T-helper 2 cell treated with Interferon-gamma antibody and Interleukin-4, amounts not matched to agents 100 ng/mL and 5 ng/mL, for 36 hours (primary cell): ENCODE measurements around the gene FAM234B. TPM values are rescaled to one million over a fixed set of nuclear protein-coding genes. Genes with fewer than 3 reads are reported as not detected.
"Not testable (repeated sequence)": the region's sequence is repeated elsewhere in the genome, so short reads cannot be mapped to it uniquely, and the experiment has no call there.

Experiments used
- intact Hi-C: fragments of 100-400 bp; cut with micrococcal nuclease; formaldehyde crosslinking; loops from one replicate; pipeline ENCODE4 v1.15.1; 2023
- total RNA-seq: library from RNA; stranded (reverse); gene quantifications from 2 replicates; pipeline ENCODE4 v1.2.3, GENCODE V29; 2022

Gene FAM234B
- total RNA-seq, 1 donor from 2014 or later = 3.5 TPM

- intact Hi-C loops = no loop called here
Observed at GRCh38 chr12:13022851-13023271, 21.3 kb upstream of the FAM234B start.

- intact Hi-C loops = no loop called here
Observed at GRCh38 chr12:13023811-13024530, 20.2 kb upstream of the FAM234B start.

GRCh38 chr12:13024531-13024916 lies 19.7 kb upstream of the FAM234B start:
- intact Hi-C loops = no loop called here

GRCh38 chr12:13026286-13026685 lies 17.9 kb upstream of the FAM234B start:
- intact Hi-C loops = no loop called here

- intact Hi-C loops = no loop called here
Observed at GRCh38 chr12:13027032-13027431, 17.1 kb upstream of the FAM234B start.

- intact Hi-C loops = no loop called here
Observed at GRCh38 chr12:13027508-13027907, 16.7 kb upstream of the FAM234B start.

GRCh38 chr12:13028825-13029570 lies 15.2 kb upstream of the FAM234B start:
- intact Hi-C loops = no loop called here

- intact Hi-C loops = no loop called here
Observed at GRCh38 chr12:13030541-13031291, 13.5 kb upstream of the FAM234B start.

GRCh38 chr12:13032164-13032563 lies 12.0 kb upstream of the FAM234B start:
- intact Hi-C loops = no loop called here

- intact Hi-C loops = no loop called here
Observed at GRCh38 chr12:13033476-13033875, 10.7 kb upstream of the FAM234B start.

GRCh38 chr12:13035335-13035734 lies 8.8 kb upstream of the FAM234B start:
- intact Hi-C loops = not testable (repeated sequence)

- intact Hi-C loops = no loop called here
Observed at GRCh38 chr12:13036881-13037280, 7.3 kb upstream of the FAM234B start.

GRCh38 chr12:13038491-13039161 lies 5.6 kb upstream of the FAM234B start:
- intact Hi-C loops = no loop called here

- intact Hi-C loops = no loop called here
Observed at GRCh38 chr12:13039328-13039956, 4.7 kb upstream of the FAM234B start.

- intact Hi-C loops = no loop called here
Observed at GRCh38 chr12:13041224-13041623, 3.0 kb upstream of the FAM234B start.

- intact Hi-C loops = no loop called here
Observed at GRCh38 chr12:13042666-13043230, 1.4 kb upstream of the FAM234B start.

GRCh38 chr12:13044906-13045299 lies 722 bp downstream of the FAM234B start:
- intact Hi-C loops = loop anchor here (1.0 to 2.0 kb wide), 2 partner anchors 45 to 54 kb away; partner anchors contain the start of gene HEBP1

GRCh38 chr12:13045816-13046215 lies 1.6 kb downstream of the FAM234B start:
- intact Hi-C loops = loop anchor here (2.0 kb wide), 1 partner anchor 53 kb away; no protein-coding TSS in a partner anchor

- intact Hi-C loops = no loop called here
Observed at GRCh38 chr12:13046964-13047363, 2.8 kb downstream of the FAM234B start.

GRCh38 chr12:13049816-13050215 lies 5.6 kb downstream of the FAM234B start:
- intact Hi-C loops = no loop called here

- intact Hi-C loops = no loop called here
Observed at GRCh38 chr12:13052421-13052820, 8.2 kb downstream of the FAM234B start.
